Motor neuron (in vitro differentiated cells): ENCODE data around the gene RAP1GAP2. TPM values are rescaled to one million over a fixed set of nuclear protein-coding genes. Genes with fewer than 3 reads are reported as not detected.
A peak's percentile ranks its signal among the peaks of the same experiment; 100 is the strongest.

Experiments used
- ATAC-seq, 8 experiments: fragments of 200-7000 bp; cut with Tn5 transposase; replicated peaks in 6 of 8; 2 replicates each; pipeline ENCODE4 v1.8.0; 2021; ENCODE audit warnings: mild to moderate bottlenecking in 8 of 8, moderate library complexity in 8 of 8
- H3K27ac ChIP-seq, 2 donors: fragments of 250-450 bp; sonication (Bioruptor Pico); 2 replicates each; pipeline ENCODE4 v1.9.0; 2021; ENCODE audit warnings: antibody characterized with exemption in 2 of 2, mild to moderate bottlenecking in 2 of 2, moderate library complexity in 1 of 2
- H3K4me1 ChIP-seq, 2 donors: fragments of 250-450 bp; sonication (Bioruptor Pico); replicated peaks in 1 of 2; 2 replicates each; pipeline ENCODE4 v1.6.1; 2021; ENCODE audit warnings: antibody characterized with exemption in 2 of 2, mild to moderate bottlenecking in 2 of 2, moderate library complexity in 1 of 2
- H3K4me3 ChIP-seq, 5 donors: fragments of 250-450 bp; sonication (Bioruptor Pico); 2 replicates each; pipeline ENCODE4 v1.9.0; 2021; ENCODE audit warnings: antibody characterized with exemption in 5 of 5, mild to moderate bottlenecking in 5 of 5, moderate library complexity in 4 of 5
- WGBS, 10 experiments: fragments of 450-650 bp; shearing (Covaris generic); methylation state at CpG; one replicate each; pipeline ENCODE4 v1.0.0; 2022; 5-methylcytosine and 5-hydroxymethylcytosine counted together
- in situ Hi-C, 9 experiments: fragments of 400-800 bp; cut with MboI; loops; one replicate each; pipeline ENCODE4 v1.15.0; 2021; ENCODE audit warnings: low sequenced_read_pairs in 9 of 9, low pct_unique_long_range_greater_than_20kb in 2 of 9; ENCODE audit not compliant: unreplicated experiment in 9 of 9
- total RNA-seq, 8 experiments: library from RNA; unstranded; fragments of 300-600 nt; gene quantifications; 2 replicates each; pipeline versions ENCODE4 v1.2.3 to v1.2.4, GENCODE V29; 2022

RAP1GAP2 gene
- total RNA-seq = 10 to 100 TPM in 1 of 8 experiments, 1 to 10 TPM in 6, under 1 TPM in 1; 0.76 to 16.7 (median 4.3) TPM

- Histone ChIP-seq H3K27ac (no peak within 1 kb of the TSS), H3K4me3 (no peak within 1 kb of the TSS), H3K4me1 (no peaks in the 10 kb centered on the region)
- in situ Hi-C loops = no loop called here
- WGBS, 10 experiments = 79 to 100% (median 94%) methylated on average over 1 to 4 of the region's 39 CpGs; no CpG with 5 or more reads in 6 of the 10 experiments
- ATAC-seq = peak in 4 of 8 experiments; percentile 6 to 31 (median 12)
Measured at GRCh38 chr17:2796164-2797125, at the start of gene RAP1GAP2. RAP1GAP2 (plus strand) TSS chr17:2796438; CDS start chr17:2796528, 90 bp downstream.

- Histone ChIP-seq H3K4me1 (peaks cover 0 to 3% of the 10 kb centered on the region in 2 donors), H3K4me3 (peak within 1 kb of the TSS; percentile 48 to 84 (median 63)), H3K27ac (peak within 1 kb of the TSS in 1 of 2 donors; percentile 81)
- no CpG with 5 or more reads among the region's 76 CpGs for WGBS, 10 experiments
- ATAC-seq = peak in 6 of 8 experiments; percentile 28 to 80 (median 74)
- in situ Hi-C loops = no loop called here
Measured at GRCh38 chr17:2749058-2749783, 47.0 kb upstream of the RAP1GAP2 start, which contains the start of gene CCDC92B. CCDC92B (minus strand) TSS chr17:2749652; CDS start chr17:2735145, 14,507 bp downstream.

GRCh38 chr17:2749784-2750181 lies 46.5 kb upstream of the RAP1GAP2 start:
- in situ Hi-C loops = no loop called here
- ATAC-seq = peak; percentile 85 to 100 (median 88)
- peak overlapping the region in 1 of 2 donors; percentile 81 for H3K27ac ChIP-seq
- peaks cover 0 to 3% of the 10 kb centered on the region in 2 donors for H3K4me1 ChIP-seq
- WGBS, 10 experiments = 0% methylated on average over 1 to 16 of the region's 35 CpGs; no CpG with 5 or more reads in 7 of the 10 experiments
- peak overlapping the region; percentile 48 to 84 (median 63) for H3K4me3 ChIP-seq

- no peak for ATAC-seq
- no peaks in the 10 kb centered on the region for H3K4me1 ChIP-seq
- no peak overlapping the region for H3K4me3 ChIP-seq
- H3K27ac ChIP-seq = no peak overlapping the region
- 0 to 100% (median 86%) methylated on average over 1 of the region's 2 CpGs; no CpG with 5 or more reads in 5 of the 10 experiments for WGBS, 10 experiments
- in situ Hi-C loops = no loop called here
Measured at GRCh38 chr17:2750721-2751120, 45.5 kb upstream of the RAP1GAP2 start.

DNA sequence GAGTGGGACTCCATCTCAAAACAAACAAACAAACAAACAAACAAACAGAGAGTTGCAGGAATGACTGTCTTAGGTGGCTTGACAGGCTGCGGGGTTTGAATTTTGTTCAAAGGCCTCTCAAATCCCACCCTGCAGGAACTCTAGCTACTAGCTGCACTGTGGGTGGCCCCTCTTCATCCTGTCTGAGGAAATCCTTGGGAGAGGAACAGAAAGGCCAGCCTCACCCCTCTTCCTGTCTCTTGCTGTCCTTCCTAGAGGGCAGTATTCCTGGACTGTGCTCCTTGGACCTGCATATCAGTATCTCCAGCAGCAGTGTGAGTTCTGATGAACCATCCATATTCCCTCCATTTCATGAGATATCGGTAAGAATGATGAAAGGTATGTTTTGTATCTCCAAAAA lies 44.7 kb upstream of the RAP1GAP2 start:
- WGBS, 10 experiments = 50 to 75% (median 53%) methylated on average over 1 to 2 of the region's 2 CpGs; no CpG with 5 or more reads in 7 of the 10 experiments
- ATAC-seq = no peak
- Histone ChIP-seq H3K4me1 (peaks cover 0 to 3% of the 10 kb centered on the region in 2 donors), H3K4me3 (no peak overlapping the region), H3K27ac (no peak overlapping the region)
- in situ Hi-C loops = no loop called here

- H3K27ac ChIP-seq = no peak overlapping the region
- in situ Hi-C loops = no loop called here
- peaks cover 0 to 3% of the 10 kb centered on the region in 2 donors for H3K4me1 ChIP-seq
- 0% methylated on average over 1 to 3 of the region's 46 CpGs; no CpG with 5 or more reads in 7 of the 10 experiments for WGBS, 10 experiments
- ATAC-seq = peak in 7 of 8 experiments; percentile 24 to 55 (median 45)
- peak overlapping the region; percentile 31 to 43 (median 37) for H3K4me3 ChIP-seq
Measured at GRCh38 chr17:2755891-2756724, 40.1 kb upstream of the RAP1GAP2 start.

GRCh38 chr17:2758870-2759269 lies 37.4 kb upstream of the RAP1GAP2 start:
- H3K4me1 ChIP-seq = peaks cover 0 to 3% of the 10 kb centered on the region in 2 donors
- 0 to 60% (median 40%) methylated on average over 1 to 4 of the region's 4 CpGs; no CpG with 5 or more reads in 5 of the 10 experiments for WGBS, 10 experiments
- in situ Hi-C loops = no loop called here
- no peak overlapping the region for H3K4me3 ChIP-seq
- no peak for ATAC-seq
- H3K27ac ChIP-seq = no peak overlapping the region

DNA sequence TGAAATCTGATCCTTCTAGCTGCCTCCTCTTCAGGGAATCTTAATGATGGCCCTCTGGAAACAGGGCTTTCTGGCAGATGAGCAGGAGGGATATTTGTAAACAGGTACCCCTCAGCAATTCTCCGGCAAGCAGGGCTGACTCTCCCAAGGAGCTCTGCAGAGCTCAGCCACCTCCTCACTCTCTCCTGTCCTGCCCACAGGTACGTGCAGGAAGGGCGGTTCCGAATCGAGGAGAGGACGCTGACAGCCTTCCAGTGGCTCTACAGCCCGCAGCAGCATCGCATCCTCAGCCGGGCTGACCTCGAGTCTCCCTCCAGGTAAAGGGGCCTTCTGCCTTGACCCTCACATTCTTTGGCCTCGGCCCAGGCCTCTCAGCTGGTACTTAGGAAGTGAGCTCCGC lies 26.1 kb upstream of the RAP1GAP2 start:
- ATAC-seq = no peak
- in situ Hi-C loops = no loop called here
- 38 to 80% methylated on average over 6 to 10 of the region's 12 CpGs; no CpG with 5 or more reads in 8 of the 10 experiments for WGBS, 10 experiments

GRCh38 chr17:2775206-2775605 lies 21.0 kb upstream of the RAP1GAP2 start:
- in situ Hi-C loops = no loop called here
- 83 to 100% (median 97%) methylated on average over 1 to 3 of the region's 6 CpGs; no CpG with 5 or more reads in 6 of the 10 experiments for WGBS, 10 experiments

More for the DNA sequence above, 26.1 kb upstream of the RAP1GAP2 start:
- Histone ChIP-seq H3K4me1 (no peaks in the 10 kb centered on the region), H3K4me3 (no peak overlapping the region), H3K27ac (no peak overlapping the region)

DNA sequence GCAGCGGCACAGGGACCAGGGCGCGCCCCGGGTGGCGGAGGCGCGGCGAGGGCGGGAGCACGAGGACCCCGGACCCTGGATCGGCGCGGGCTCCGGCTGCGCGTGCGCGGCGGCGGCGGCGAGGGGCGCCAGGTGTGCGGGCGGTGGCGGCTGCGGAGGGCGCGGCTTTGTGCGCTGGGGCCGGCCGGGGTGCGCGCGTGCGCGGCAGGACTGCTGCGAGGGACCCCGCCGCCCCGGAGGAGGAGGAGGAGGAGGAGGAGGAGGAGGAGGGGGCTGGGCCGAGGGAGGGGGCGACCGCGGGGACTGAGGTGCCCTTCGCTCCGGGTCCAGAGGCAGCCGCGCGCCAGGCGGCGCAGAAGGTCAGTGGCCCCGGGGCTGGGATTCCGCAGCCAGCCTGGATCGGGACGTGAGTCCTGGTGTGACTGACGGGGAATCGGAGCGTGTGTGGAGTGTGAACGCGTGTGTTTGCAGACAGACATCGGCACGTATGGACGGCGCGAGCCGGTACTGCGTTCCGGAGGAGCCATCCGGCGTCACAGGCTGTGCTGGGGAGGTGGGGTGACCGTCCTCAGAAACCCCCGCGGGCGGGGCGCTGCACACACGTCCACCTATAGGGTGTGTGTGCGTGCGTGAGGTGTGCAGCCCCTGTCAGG lies 19.5 kb upstream of the RAP1GAP2 start:
- Histone ChIP-seq H3K27ac (peak overlapping the region; percentile 33 to 64), H3K4me1 (peaks cover 3 to 4% of the 10 kb centered on the region in 2 donors), H3K4me3 (peak overlapping the region; percentile 44 to 61 (median 56))
- in situ Hi-C loops = no loop called here
- peak in 6 of 8 experiments; percentile 63 to 89 (median 86) for ATAC-seq
- WGBS, 10 experiments = 0% methylated on average over 1 to 3 of the region's 80 CpGs; no CpG with 5 or more reads in 7 of the 10 experiments

More at GRCh38 chr17:2775206-2775605, 21.0 kb upstream of the RAP1GAP2 start:
- Histone ChIP-seq H3K27ac (no peak overlapping the region), H3K4me1 (peaks cover 3 to 4% of the 10 kb centered on the region in 2 donors), H3K4me3 (no peak overlapping the region)
- ATAC-seq = no peak

DNA sequence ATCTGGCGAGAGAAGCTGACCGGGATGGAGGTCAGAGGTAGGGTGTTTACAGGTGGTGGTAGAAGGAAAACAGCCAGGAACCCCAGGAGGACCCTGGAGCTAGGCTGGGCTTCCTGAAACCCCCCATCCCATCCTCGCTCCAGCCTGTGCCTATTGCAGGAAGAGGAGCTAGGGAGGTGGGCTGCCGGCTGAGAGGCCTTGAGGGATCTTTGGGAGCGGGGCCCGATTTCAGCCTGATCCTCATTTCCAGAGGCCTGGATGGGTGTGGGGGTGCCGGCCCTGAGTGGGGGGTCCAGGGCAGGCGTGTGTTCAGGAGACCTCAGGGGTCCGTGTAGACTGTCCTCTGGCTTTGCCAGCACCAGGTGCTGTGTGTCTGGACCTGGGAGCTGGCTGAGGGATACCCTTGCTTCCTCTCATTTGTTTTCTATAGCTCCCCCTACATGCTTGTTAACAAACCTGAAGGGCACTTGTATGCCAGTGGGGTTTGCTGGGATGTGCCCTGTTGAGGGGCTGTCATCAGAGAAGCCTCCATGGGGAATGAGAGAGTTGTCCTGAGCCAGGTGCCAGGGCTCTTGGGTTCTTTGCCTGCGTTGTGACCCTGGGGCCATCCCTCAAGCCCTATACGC lies 18.9 kb upstream of the RAP1GAP2 start:
- WGBS, 10 experiments = 0 to 40% (median 0%) methylated on average over 1 to 2 of the region's 11 CpGs; no CpG with 5 or more reads in 7 of the 10 experiments
- H3K27ac ChIP-seq = no peak overlapping the region
- ATAC-seq = peak in 5 of 8 experiments; percentile 1 to 19 (median 4)
- peaks cover 3 to 4% of the 10 kb centered on the region in 2 donors for H3K4me1 ChIP-seq
- peak overlapping the region; percentile 44 to 61 (median 56) for H3K4me3 ChIP-seq
- in situ Hi-C loops = no loop called here
